ENCODE results near the gene GRAMD2B. TPM values are rescaled to one million over a fixed set of nuclear protein-coding genes. Genes with fewer than 3 reads are reported as not detected.

GRAMD2B gene
- polyA plus RNA-seq, 1 donor, result 31.1 TPM

DNA sequence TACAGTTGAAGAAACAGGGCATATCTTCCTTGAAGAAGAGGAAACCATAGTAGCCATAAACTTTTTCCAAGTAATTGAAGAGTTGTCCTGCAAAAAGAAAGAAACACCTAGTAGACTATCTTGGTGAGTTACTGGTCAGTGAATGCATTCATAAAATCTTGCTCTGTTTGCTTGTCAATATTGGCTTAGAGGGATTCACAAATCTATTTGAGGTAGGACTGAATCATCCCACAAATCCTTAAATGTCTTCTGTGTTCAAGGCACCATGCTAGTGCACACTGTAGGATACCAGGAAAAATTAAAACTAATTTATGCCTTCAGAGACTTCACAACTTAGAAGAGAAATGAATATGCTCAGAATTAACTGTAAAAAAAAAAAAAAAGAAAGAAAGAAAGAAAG lies 57.6 kb downstream of the GRAMD2B start:
- no peak for DNase-seq

GRCh38 chr5:126481243-126481642 lies 58.0 kb downstream of the GRAMD2B start:
- no peak for DNase-seq

DNA sequence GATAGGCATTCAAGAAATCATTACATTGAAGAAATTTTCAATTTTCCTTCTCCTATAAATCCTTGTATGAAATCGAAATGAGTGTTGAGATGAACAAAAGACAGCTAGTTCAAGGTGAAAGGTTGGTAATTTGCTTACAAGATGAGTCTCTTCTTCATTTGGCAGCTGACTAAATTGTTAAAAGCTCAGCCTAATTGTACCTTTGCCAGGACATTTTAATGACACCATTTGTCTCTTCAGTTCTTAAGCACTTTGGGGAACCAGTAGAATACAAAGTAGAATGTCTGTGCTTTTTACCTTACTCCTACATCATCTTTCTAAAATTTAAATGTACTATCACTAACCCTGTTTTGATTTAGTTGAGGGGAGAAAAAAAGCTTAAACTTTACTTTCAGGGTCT lies 59.4 kb downstream of the GRAMD2B start:
- no peak for DNase-seq

DNA sequence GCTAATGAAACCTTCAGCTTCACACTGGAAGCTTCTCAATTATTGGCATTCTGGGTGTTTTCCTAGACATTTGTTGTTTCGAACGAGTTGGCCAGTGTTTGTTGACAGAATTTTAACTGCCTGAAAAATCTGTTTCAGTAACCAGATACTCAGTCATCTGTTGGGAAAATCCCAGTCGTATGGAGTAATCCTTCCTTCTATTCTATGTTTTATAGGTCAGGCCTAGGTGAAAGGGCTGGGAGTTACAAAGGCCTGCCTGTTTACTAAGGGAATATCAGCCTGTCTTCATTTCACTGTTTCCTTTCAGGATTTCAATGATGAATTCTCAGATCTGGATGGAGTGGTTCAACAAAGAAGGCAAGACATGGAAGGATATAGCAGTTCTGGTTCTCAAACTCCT lies 59.9 kb downstream of the GRAMD2B start:
- no peak for DNase-seq

- no peak for DNase-seq
These were observed 61.0 kb downstream of the GRAMD2B start for GRCh38 chr5:126484253-126484652.

DNA sequence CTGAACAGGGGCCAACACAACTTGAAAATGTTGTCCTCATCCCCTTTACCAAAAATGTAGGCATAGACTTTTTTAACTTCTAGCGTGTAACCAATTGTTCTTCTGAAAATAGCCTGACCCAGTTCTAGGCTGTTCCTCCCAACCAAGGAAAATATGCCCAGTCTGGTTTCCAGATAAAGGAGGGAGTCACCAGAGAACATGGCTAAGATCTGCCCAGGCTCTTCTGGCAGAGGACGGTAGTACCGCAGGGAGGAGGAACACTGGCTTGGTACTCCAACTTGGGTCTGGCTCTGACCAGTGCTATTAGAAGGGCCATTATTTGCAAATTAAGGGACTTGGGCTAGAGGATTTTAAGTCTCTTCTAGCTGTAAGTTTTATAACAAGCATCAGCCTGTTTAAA lies 63.1 kb downstream of the GRAMD2B start:
- no peak for DNase-seq

GRCh38 chr5:126487596-126487995 lies 64.4 kb downstream of the GRAMD2B start:
- DNase-seq, result no peak

- DNase-seq, result no peak
These were observed 65.3 kb downstream of the GRAMD2B start for GRCh38 chr5:126488443-126489065.

- DNase-seq, result no peak
These were observed 67.1 kb downstream of the GRAMD2B start for GRCh38 chr5:126490167-126490940.

- no peak for DNase-seq
These were observed 69.7 kb downstream of the GRAMD2B start for GRCh38 chr5:126492939-126493338.

GRCh38 chr5:126494393-126494792 lies 71.2 kb downstream of the GRAMD2B start:
- DNase-seq, result no peak

GRCh38 chr5:126497506-126497905 lies 74.3 kb downstream of the GRAMD2B start:
- DNase-seq, result no peak

DNA sequence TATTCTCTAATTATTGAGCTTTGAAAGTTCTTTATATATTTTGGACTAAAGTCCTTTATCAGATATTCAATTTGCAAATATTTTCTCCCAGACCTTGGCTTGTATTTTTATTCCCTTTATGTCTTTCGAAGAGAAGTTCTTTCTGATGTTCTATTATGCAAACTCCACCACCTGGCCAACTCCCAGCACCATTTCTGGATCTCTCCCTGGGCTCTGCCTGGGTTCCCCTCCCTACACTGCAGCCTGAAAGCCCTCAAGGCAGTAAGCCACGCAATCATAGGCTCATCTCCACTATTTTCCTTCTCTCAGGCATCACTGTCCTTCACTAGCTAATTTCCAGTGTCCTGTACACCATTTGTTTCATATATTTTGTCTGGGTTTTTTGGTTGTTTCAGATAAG lies 76.1 kb downstream of the GRAMD2B start:
- DNase-seq, result no peak

DNA sequence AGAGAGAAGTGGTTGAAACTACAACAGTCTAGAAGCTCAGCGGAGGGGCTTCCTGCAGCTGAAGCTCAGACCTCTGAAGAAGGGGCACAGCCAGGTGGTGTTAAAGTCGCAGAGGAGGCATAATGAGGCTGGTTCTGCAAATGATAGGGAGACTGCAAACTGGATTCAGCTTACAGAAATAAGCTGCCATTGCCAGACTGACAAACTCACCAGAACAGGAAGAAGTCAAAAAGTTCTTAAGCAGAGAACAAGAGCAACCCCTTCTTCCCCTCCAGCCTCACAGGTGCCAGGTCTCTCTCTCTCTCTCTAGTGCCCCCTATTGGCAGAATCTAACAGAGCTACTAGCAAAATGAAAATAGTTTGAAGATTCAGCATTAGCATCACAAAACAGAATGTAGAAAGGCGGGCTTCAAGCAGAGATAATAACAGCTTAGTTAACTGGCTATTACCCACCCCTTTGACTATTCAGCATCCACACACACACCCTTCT lies 76.7 kb downstream of the GRAMD2B start:
- no peak for DNase-seq

- DNase-seq, result no peak
These were observed 78.2 kb downstream of the GRAMD2B start for GRCh38 chr5:126501448-126501847.

DNA sequence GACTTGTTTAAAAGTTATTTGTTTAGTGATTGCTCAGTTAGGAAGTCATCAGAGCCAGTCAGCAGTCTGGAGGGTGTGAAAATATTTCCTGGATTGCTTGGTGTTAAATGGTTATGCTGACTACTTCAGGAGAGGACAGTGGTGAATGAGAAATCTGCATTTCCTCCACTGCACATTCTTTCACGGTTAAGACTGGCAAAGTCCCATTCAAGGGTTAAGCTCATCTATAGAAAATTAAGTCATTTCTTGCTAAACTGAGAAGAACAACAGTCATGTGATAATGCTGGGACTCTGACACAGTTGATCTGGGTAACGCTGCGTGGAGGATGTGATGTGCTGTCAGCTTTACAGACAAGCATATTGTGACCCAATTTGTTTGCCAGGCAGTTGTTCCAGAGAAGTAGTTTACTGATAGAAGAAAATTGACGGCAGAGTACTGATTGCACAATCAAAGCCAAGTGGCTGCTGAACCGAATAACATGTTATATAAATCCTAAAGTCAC lies 80.4 kb downstream of the GRAMD2B start:
- DNase-seq, result no peak

GRCh38 chr5:126506079-126506478 lies 82.9 kb downstream of the GRAMD2B start:
- DNase-seq, result no peak

- DNase-seq, result no peak
These were observed 85.2 kb downstream of the GRAMD2B start for GRCh38 chr5:126508251-126508961.

DNA sequence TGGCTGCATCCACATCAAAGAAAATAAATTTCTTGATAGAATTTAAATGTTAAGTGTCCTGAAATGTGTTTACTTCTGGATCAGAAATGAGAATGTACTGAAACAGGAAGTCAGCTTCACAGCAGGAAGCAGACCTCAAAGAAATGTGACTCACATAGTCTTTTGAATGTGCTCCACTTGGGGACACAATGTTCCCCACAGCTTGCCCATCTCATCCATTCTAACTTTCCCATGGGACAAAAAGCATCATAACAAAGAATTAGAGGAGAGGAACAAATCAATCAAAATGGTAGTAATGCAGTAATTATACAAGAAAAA lies 85.7 kb downstream of the GRAMD2B start:
- no peak for DNase-seq

- no peak for DNase-seq
These were observed 86.1 kb downstream of the GRAMD2B start for GRCh38 chr5:126509339-126509738.

DNA sequence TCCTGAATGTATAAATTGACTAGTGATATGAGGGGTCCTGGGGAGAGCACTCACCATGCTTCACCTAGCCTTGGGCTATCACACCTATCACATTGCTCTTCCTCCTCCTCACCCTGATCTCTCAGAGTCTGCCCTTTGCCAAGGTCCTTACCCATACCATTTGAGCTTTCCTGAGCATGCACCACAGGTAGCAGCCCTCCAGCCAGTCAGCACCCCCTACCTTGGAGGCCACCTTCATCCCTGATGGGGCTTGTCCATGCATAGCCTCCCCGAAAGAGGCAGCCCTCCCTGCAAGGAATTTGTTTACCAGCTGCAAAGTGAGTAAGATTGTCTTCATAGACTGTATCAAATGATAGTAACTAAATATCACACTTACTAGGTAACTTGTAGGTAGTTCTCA lies 88.8 kb downstream of the GRAMD2B start:
- no peak for DNase-seq

DNA sequence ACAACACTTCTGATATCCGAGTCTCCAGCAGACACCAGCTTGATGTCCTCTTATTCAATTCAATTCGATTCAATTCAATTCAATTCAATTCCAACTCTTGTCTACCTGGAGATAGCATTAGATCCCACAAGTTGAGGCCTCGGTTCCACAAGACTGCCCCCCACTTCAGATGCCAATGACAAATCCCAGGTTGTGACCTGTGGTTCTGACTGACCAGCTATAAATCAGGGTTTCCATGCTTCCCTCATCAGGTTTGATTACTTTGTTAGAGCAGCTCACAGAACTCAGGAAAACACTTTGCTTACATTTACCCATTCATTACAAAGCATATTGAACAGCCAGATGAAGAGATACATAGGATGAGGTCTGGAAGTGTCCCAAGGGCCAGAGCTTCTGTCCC lies 89.2 kb downstream of the GRAMD2B start:
- no peak for DNase-seq

- no peak for DNase-seq
These were observed 90.1 kb downstream of the GRAMD2B start for GRCh38 chr5:126513302-126513701.
